NB4 (cell line): ENCODE data around the gene POFUT2.

Experiments
- DNase-seq: peaks from one replicate; pipeline ENCODE4 v3.0.0; 2010; ENCODE audit warnings: low read depth
- H3K4me3 ChIP-seq: one replicate; pipeline ENCODE4 v1.5.1; 2011; ENCODE audit warnings: mild to moderate bottlenecking, low read depth, low read length, moderate library complexity
- MYC ChIP-seq: IDR thresholded peaks from 2 replicates; pipeline ENCODE4 v1.6.1; 2011; ENCODE audit warnings: low read depth, low read length
- POLR2A ChIP-seq: IDR thresholded peaks from 2 replicates; pipeline ENCODE4 v1.6.1; 2011; ENCODE audit warnings: mild to moderate bottlenecking; ENCODE audit not compliant: insufficient read length; ENCODE audit errors: extremely low read depth
- TF ChIP-seq, protein P1 (sequence below): IDR thresholded peaks from one replicate; pipeline ENCODE4 v1.5.1; 2012; ENCODE audit warnings: low read depth, low read length
- TF ChIP-seq, protein P2 (sequence below): IDR thresholded peaks from 2 replicates; pipeline ENCODE4 v1.6.1; 2011; ENCODE audit warnings: low read depth, low read length

The POFUT2 gene

DNA sequence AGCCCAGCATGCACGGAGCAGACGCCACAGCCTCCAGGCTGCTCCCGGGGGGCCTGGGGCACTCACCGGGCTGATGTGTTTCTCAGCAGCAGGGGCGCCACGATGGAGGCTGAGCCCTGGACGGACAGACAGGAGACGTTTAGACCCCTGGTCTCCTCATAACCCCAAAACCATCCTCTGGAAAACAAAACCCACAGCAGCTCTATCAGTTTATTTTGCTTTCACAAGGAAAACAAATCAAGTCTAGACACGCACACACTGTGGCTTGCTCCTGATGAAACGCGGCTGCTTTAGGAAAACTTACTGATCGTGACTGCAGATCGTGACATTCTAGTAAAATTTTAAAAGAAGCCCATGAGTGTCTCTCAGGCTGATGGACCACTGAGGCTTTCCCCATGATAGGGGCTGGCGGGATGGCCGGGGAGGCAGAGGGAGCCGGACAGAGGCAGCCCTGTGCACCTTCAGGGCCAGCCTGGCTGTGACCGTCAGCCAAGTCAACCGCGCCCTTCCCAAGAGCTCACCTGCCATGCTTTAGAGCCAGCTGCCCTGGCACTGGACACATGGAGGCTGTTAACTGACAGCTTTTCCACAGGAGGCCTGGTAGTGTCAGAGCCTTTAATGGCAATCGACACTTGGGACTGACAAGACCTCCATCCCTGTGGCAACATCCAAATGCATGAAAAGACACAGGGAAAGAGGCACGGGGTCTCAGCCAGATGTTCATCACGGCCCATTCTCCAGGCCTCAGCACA lies 5.2 kb downstream of the POFUT2 start:
- TF ChIP-seq, protein P1, sequence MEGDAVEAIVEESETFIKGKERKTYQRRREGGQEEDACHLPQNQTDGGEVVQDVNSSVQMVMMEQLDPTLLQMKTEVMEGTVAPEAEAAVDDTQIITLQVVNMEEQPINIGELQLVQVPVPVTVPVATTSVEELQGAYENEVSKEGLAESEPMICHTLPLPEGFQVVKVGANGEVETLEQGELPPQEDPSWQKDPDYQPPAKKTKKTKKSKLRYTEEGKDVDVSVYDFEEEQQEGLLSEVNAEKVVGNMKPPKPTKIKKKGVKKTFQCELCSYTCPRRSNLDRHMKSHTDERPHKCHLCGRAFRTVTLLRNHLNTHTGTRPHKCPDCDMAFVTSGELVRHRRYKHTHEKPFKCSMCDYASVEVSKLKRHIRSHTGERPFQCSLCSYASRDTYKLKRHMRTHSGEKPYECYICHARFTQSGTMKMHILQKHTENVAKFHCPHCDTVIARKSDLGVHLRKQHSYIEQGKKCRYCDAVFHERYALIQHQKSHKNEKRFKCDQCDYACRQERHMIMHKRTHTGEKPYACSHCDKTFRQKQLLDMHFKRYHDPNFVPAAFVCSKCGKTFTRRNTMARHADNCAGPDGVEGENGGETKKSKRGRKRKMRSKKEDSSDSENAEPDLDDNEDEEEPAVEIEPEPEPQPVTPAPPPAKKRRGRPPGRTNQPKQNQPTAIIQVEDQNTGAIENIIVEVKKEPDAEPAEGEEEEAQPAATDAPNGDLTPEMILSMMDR, result no peak
- no peak for TF ChIP-seq POLR2A
- no peak for TF ChIP-seq MYC
- TF ChIP-seq, protein P2, sequence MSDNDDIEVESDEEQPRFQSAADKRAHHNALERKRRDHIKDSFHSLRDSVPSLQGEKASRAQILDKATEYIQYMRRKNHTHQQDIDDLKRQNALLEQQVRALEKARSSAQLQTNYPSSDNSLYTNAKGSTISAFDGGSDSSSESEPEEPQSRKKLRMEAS, result no peak
- no peak for DNase-seq
- no peak overlapping the region for H3K4me3 ChIP-seq

DNA sequence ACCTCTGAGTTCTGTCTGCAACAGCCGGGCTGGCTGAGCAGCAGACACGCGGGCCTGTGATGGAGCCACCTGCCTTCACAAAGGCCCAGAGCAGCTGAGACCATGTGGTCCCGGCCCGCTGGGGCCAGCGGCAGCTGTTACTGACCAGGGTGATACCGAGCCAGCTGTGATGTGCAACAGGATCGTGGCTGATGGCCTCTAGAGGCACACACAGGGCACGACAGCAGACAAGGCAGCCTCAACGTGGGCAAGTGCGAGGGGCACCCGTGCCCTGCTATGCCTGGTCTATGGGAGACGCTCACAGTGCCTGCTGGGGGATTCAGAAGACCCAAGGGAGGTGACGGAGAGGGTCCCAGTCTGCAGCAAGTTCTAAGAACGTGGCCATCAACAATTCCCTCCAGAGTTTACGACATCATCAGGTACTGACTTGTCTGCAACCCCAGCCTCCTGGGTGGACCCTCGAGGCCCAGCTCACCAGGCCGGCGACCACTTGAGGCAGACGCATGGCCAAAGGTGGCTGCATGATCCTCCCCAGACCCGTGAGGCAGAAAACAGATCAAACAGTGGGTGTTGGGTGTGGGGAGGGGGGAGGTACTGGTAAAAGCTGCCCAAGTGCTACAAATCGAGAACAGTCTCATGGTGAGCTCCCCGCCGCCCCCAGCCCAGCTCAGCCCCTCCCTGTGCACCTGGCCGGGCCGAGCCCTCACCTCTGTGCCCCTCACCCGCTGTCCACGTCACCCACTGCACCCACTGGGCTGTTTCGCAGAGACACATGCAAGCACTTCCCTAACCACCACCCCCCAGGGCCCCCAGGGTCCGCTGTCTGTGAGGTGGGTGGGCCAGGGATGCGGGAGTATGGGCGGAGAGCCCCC lies 6.0 kb downstream of the POFUT2 start:
- TF ChIP-seq MYC (no peak), POLR2A (no peak)
- TF ChIP-seq, protein P1, result no peak
- TF ChIP-seq, protein P2, result no peak
- no peak overlapping the region for H3K4me3 ChIP-seq
- no peak for DNase-seq

DNA sequence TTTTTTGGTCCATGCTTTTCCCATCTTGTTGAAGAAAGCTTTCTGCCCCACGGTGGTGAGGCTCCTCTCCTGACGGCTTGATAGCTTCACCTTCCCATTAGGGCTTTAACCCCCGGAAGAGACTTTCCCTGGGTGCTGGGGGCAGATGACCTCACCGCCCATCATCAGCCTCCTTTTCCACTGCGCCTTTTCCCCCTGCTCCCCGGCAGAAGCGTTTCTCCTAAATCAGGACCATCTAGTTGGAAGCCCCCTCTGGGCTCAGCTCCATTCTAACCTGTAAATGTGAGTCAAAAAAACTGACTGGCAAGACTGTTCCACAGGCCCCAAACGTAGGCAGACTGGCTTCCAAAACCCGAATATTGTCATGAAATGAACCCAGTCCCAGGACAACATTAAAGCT lies 6.7 kb downstream of the POFUT2 start:
- no peak overlapping the region for H3K4me3 ChIP-seq
- DNase-seq, result no peak
- TF ChIP-seq MYC, result no peak
- TF ChIP-seq, protein P1, result no peak
- TF ChIP-seq POLR2A, result no peak
- TF ChIP-seq, protein P2, result no peak

DNA sequence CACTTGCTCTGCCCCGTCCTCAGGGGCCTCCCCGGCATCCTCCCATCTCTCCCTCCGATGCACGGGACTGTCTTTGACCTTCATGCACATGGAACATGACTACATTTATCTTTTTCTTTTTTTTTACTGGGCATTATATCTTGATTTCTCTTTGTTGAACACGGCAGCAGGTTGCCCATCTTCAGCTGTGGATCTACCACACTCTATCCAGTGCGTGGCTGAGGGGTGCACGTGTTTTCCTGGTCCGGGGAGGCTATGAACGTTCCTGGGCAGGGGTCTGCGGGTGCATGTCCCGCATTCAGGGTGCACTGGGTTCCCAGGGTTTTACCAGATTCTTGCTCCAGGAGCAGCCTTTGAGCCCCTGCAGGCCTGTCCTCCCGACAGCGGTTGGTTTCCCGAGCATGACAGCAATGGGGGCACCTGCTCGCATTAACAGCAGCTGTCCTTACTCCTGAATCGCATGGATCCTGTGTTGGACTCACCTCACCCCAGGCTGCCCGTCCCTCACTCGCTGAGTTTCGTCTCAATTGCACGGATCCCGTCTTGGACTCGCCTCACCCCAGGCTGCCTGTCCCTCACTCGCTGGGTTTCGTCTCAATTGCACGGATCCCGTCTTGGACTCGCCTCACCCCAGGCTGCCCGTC lies 7.4 kb downstream of the POFUT2 start:
- DNase-seq, result no peak
- TF ChIP-seq, protein P2, result no peak
- TF ChIP-seq MYC (no peak), POLR2A (no peak)
- TF ChIP-seq, protein P1, result no peak
- H3K4me3 ChIP-seq, result no peak overlapping the region

DNA sequence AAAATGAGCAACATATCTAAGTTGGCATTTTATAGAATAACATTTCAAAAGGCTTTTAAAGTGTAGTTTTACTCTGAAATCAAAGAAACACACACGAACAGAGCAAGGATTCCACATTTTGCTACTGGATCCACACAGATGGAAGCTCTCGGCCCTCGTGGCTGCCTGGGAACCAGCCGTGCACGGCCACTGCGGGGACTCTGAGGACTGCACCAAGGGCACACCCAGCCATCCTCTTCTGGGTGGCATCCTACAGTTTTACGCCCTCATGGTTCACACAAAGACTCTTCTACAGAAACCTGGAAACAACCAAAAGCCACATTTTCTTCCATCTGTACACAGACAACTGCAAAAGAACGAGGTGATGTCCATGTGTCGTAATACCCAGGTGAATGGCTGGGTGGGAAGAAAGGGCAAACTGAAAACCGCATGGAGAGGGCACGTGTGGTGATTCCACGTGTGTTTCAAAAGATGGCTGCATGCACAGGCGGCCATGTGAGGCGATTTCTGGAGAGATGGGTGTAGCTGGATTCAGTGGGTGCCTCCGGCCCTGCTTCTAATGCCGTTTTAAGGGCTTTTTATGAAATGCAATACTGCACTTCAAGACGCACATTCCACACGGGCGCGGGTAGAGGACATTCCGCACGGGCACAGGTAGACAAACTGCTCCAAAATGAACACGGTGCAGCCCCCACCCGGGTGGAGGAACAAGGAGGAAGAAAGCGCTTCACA lies 8.1 kb downstream of the POFUT2 start:
- no peak overlapping the region for H3K4me3 ChIP-seq
- TF ChIP-seq, protein P1, result no peak
- TF ChIP-seq POLR2A (no peak), MYC (no peak)
- TF ChIP-seq, protein P2, result no peak
- DNase-seq, result no peak
